ACC112 (cell line): Measurements from ENCODE around the gene NXPE4.
"Not testable (repeated sequence)": the region's sequence is repeated elsewhere in the genome, so short reads cannot be mapped to it uniquely, and the experiment has no call there.

ENCODE experiments used
- H2AFZ ChIP-seq: fragments of 200-600 bp; sonication (generic); one replicate; pipeline ENCODE4 v1.6.0; 2017; ENCODE audit warnings: antibody characterized with exemption, low read length; ENCODE audit not compliant: unreplicated experiment
- H3K27ac ChIP-seq: fragments of 200-600 bp; sonication (generic); 2 replicates; pipeline ENCODE4 v1.5.1; 2014; ENCODE audit warnings: low read depth, mild to moderate bottlenecking, antibody characterized with exemption, low read length, moderate library complexity
- H3K27me3 ChIP-seq: fragments of 200-600 bp; sonication (generic); 2 replicates; pipeline ENCODE4 v1.6.1; 2014; ENCODE audit warnings: mild to moderate bottlenecking, antibody characterized with exemption, low read length, moderate library complexity, mixed read lengths; ENCODE audit not compliant: insufficient read depth
- H3K36me3 ChIP-seq: fragments of 200-600 bp; sonication (generic); 2 replicates; pipeline ENCODE4 v1.6.1; 2016; ENCODE audit warnings: mild to moderate bottlenecking, antibody characterized with exemption, low read length, moderate library complexity, mixed read lengths; ENCODE audit not compliant: insufficient read depth
- H3K4me1 ChIP-seq: fragments of 200-600 bp; sonication (generic); one replicate; pipeline ENCODE4 v1.6.1; 2016; ENCODE audit warnings: low read length, mixed read lengths; ENCODE audit not compliant: insufficient read depth, unreplicated experiment, control insufficient read depth
- H3K4me3 ChIP-seq: fragments of 200-600 bp; sonication (generic); 2 replicates; pipeline ENCODE4 v1.5.1; 2014; ENCODE audit warnings: mild to moderate bottlenecking, low read depth, low read length
- H3K79me2 ChIP-seq: fragments of 200-600 bp; sonication (generic); one replicate; pipeline ENCODE4 v1.6.0; 2016; ENCODE audit warnings: low read length; ENCODE audit not compliant: control insufficient read depth, unreplicated experiment, insufficient read depth

Gene NXPE4

DNA sequence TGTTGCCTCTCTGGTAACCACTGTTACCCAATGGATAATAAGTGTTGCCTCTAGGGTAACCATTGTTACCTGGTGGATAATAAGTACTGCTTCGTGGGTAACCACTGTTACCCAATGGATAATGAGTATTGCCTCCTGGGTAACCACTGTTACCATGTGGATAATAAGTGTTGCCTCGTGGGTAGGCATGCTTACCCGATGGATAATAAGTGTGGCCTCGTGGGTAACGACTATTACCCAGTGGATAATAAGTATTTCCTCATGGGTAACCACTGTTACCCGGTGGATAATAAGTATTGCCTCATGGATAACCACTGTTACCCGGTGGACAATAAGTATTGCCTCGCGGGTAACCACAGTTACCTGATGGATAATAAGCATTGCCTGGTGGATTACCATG lies 13.8 kb upstream of the NXPE4 start:
- H3K27me3 ChIP-seq, result no peaks in the 10 kb centered on the region
- H3K36me3 ChIP-seq, result no peaks in the 10 kb centered on the region
- no peaks in the 10 kb centered on the region for H3K79me2 ChIP-seq
- no peak overlapping the region for H2AFZ ChIP-seq
- H3K27ac ChIP-seq, result no peak overlapping the region
- H3K4me1 ChIP-seq, result no peaks in the 10 kb centered on the region
- no peak overlapping the region for H3K4me3 ChIP-seq

DNA sequence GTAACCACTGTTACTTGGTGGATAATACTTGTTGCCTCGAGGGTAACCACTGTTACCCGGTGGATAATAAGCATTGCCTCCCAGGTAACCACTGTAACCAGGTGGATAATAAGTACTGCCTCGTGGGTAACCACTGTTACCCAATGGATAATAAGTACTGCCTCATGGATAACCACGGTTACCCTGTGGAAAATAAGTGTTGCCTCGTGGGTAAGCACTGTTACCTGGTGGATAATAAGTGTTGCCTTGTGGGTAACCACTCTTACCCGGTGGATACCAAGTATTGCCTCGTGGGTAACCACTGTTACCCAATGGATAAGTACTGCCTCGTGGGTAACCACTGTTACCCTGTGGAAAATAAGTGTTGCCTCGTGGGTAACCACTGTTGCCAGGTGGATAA lies 13.0 kb upstream of the NXPE4 start:
- not testable (repeated sequence) for H3K27me3 ChIP-seq, H3K4me1 ChIP-seq, H3K79me2 ChIP-seq, H3K4me3 ChIP-seq, H3K36me3 ChIP-seq, H3K27ac ChIP-seq, H2AFZ ChIP-seq

DNA sequence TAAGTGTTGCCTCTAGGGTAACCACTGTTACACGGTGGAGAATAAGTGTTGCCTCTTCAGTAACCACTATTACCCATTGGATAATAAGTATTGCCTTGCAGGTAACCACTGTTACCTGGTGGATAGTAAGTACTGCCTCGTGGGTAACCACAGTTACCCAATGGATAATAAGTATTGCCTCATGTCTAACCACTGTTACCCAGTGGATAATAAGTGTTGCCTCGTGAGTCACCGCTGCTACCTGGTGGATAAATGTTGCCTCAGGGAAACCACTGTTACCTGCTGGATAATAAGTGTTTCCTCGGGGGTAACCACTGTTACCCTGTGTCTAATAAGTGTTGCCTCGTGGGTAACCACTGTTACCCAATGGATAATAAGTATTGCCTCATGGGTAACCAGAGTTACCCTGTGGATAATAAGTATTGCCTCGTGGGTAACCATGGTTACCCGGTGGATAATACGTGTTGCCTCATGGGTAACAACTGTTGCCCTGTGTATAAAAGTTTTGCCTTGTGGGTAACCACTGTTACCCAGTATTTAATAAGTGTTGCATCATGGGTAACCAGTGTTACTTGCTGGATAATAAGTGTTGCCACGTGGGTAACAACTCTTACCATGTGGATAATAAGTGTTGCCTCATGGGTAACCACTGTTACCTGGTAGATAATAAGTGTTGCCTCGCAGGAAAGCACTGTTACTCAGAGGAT lies 12.3 kb upstream of the NXPE4 start:
- Histone ChIP-seq H3K4me1 (no peaks in the 10 kb centered on the region), H3K4me3 (no peak overlapping the region), H2AFZ (no peak overlapping the region), H3K27ac (no peak overlapping the region), H3K79me2 (no peaks in the 10 kb centered on the region), H3K27me3 (no peaks in the 10 kb centered on the region), H3K36me3 (no peaks in the 10 kb centered on the region)

DNA sequence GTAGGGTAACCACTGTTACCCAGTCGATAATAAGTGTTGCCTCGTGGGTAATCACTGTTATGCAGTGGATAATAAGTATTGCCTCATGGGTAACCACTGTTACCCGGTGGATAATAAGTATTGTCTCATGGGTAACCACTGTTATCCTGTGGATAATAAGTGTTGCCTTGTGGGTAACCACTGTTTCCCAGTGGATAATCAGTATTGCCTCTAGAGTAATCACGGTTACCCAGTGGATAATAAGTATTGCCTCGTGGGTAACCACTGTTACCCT lies 11.2 kb upstream of the NXPE4 start:
- H2AFZ ChIP-seq, H3K4me3 ChIP-seq: not testable (repeated sequence)

DNA sequence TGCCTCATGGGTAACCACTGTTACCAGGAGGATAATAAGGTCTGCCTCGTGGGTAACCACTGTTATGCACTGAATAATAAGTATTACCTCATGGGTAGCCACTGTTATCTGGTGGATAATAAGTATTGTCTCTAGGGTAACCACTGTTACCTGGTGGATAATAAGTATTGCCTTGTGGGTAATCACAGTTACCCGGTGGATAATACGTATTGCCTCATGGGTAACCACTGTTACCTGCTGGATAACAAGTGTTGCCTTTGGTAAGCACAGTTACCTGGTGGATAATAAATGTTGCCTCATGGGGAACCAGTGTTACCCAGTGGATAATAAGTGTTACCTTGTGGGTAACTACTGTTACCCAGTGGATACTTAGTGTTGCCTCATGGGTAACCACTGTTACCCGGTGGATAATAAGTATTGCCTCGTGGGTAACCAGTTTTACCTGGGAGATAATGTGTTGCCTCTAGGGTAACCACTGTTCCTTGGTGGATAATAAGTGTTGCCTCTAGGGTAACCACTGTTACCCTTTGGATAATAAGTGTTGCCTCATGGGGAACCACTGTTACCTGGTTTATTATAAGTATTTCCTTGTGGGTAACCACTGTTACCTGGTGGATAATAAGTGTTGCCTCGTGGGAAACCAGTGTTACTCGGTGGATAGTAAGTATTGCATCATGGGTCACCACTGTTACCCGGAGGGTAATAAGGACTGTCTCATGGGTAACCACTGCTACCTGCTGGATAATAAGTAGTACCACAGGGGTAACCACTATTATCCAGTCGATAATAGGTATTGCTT lies 10.6 kb upstream of the NXPE4 start:
- no peaks in the 10 kb centered on the region for H3K27me3 ChIP-seq
- no peak overlapping the region for H3K4me3 ChIP-seq
- H3K4me1 ChIP-seq, result no peaks in the 10 kb centered on the region
- no peak overlapping the region for H3K27ac ChIP-seq
- no peak overlapping the region for H2AFZ ChIP-seq
- no peaks in the 10 kb centered on the region for H3K36me3 ChIP-seq
- no peaks in the 10 kb centered on the region for H3K79me2 ChIP-seq

More for the DNA sequence above, 11.2 kb upstream of the NXPE4 start:
- not testable (repeated sequence) for H3K36me3 ChIP-seq, H3K27me3 ChIP-seq, H3K4me1 ChIP-seq, H3K79me2 ChIP-seq, H3K27ac ChIP-seq

DNA sequence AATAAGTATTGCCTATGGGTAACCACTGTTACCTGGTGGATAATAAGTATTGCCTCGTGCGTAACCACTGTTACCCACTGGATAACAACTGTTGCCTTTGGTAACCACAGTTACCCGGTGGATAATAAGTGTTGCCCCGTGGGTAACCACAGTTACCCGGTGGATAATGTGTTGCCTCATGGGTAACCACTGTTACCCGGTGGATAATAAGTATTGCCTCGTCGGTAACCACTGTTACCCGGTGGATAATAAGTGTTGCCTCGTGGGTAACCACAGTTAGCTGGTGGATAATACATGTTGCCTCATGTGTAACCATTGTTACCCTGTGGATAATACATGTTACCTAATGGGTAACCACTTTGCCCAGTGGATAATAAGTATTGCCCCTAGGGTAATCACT lies 9.8 kb upstream of the NXPE4 start:
- Histone ChIP-seq H3K4me1 (no peaks in the 10 kb centered on the region), H3K27me3 (no peaks in the 10 kb centered on the region), H3K4me3 (no peak overlapping the region), H2AFZ (no peak overlapping the region), H3K79me2 (no peaks in the 10 kb centered on the region), H3K27ac (no peak overlapping the region), H3K36me3 (no peaks in the 10 kb centered on the region)

DNA sequence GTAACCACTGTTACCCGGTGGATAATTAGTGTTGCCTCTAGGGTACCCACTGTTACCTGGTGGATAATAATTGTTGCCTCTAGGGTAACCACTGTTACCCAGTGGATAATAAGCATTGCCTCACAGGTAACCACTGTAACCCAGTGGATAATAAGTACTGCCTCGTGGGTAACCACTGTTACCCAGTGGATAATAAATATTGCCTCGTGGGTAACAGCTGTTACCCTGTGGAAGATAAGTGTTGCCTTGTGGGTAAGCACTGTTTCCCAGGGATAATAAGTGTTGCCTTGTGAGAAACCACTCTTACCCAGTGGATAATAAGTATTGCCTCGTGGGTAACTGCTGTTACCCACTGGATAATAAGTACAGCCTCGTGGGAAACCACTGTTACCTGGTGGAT lies 9.3 kb upstream of the NXPE4 start:
- H3K4me3 ChIP-seq, result no peak overlapping the region
- H3K27me3 ChIP-seq, result no peaks in the 10 kb centered on the region
- no peak overlapping the region for H2AFZ ChIP-seq
- no peaks in the 10 kb centered on the region for H3K4me1 ChIP-seq
- no peaks in the 10 kb centered on the region for H3K79me2 ChIP-seq
- H3K36me3 ChIP-seq, result no peaks in the 10 kb centered on the region
- H3K27ac ChIP-seq, result no peak overlapping the region

DNA sequence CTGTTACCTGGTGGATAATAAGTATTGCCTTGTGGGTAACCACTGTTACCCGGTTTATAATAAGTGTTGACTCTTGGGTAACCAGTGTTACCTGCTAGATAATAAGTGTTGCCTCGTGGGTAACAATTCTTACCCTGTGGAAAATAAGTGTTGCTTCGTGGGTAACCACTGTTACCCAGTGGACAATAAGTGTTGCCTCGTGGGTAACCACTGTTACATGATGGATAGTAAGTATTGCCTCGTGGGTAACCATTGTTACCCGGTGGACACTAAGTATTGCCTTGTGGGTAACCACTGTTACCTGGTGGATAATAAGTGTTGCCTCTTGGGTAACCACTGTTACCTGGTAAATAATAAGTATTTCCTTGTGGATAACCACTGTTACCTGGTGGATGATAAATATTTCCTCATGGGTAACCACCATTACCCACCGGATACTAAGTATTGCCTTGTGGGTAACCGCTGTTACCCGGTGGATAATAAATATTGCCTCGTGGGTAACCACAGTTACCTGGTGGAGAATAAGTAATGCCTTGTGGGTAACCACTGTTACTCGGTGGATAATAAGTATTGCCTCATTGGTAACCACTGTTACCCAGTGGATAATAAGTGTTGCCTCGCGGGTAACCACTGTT lies 8.7 kb upstream of the NXPE4 start:
- no peaks in the 10 kb centered on the region for H3K36me3 ChIP-seq
- no peaks in the 10 kb centered on the region for H3K27me3 ChIP-seq
- no peaks in the 10 kb centered on the region for H3K4me1 ChIP-seq
- H3K4me3 ChIP-seq, result no peak overlapping the region
- H2AFZ ChIP-seq, result no peak overlapping the region
- no peaks in the 10 kb centered on the region for H3K79me2 ChIP-seq
- H3K27ac ChIP-seq, result no peak overlapping the region

DNA sequence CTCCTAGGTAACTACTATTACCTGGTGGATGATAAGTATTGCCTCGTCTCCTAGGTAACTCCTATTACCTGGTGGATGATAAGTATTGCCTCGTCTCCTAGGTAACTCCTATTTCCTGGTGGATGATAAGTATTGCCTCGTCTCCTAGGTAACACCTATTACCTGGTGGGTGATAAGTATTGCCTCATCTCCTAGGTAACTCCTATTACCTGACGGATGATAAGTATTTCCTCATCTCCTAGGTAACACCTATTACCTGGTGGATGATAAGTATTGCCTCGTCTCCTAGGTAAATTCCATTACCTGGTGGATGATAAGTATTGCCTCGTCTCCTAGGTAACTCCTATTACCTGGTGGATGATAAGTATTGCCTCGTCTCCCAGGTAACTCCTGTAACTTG lies 7.6 kb upstream of the NXPE4 start:
- not testable (repeated sequence) for H3K27ac ChIP-seq, H3K79me2 ChIP-seq, H3K4me1 ChIP-seq, H2AFZ ChIP-seq, H3K4me3 ChIP-seq, H3K27me3 ChIP-seq, H3K36me3 ChIP-seq

DNA sequence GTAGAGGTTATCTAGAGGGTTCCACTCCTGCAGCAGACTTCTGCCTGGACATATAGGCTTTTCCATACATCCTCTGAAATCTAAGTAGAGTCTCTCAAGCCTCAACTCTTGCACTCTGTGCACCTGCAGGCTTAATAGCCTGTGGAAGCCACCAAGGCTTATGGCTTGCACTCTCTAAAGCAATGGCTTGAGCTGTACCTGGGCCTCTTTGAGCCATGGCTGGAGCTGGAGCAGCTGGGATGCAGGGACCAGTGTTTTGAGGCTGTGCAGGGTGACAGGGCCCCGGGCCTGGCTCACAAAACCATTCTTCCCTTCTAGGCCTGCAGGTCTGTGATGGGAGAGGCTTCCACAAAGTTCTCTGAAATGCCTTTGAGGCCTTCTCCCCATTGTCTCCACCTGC lies 2.9 kb upstream of the NXPE4 start:
- H3K4me3 ChIP-seq, result no peak overlapping the region
- no peaks in the 10 kb centered on the region for H3K36me3 ChIP-seq
- no peaks in the 10 kb centered on the region for H3K4me1 ChIP-seq
- H3K27me3 ChIP-seq, result no peaks in the 10 kb centered on the region
- H3K79me2 ChIP-seq, result no peaks in the 10 kb centered on the region
- no peak overlapping the region for H2AFZ ChIP-seq
- H3K27ac ChIP-seq, result no peak overlapping the region
